GM23248 (cell line): ENCODE results near the gene ATG9B. TPM values are rescaled to one million over a fixed set of nuclear protein-coding genes. Genes with fewer than 3 reads are reported as not detected.

Source experiments
- DNase-seq: peaks from one replicate; pipeline ENCODE4 v3.0.0-alpha.2; 2015
- H2AFZ ChIP-seq: fragments of 200-600 bp; sonication (generic); 2 replicates; pipeline ENCODE4 v1.6.1; 2016; ENCODE audit warnings: antibody characterized with exemption
- H3F3A ChIP-seq: fragments of 200-600 bp; sonication (generic); 2 replicates; pipeline ENCODE4 v1.6.1; 2016; ENCODE audit warnings: mild to moderate bottlenecking, antibody characterized with exemption, mixed run types; ENCODE audit not compliant: insufficient read depth
- H3K27ac ChIP-seq: fragments of 200-600 bp; sonication (generic); 2 replicates; pipeline ENCODE4 v1.5.1; 2016; ENCODE audit warnings: mild to moderate bottlenecking
- H3K27me3 ChIP-seq: fragments of 200-600 bp; sonication (generic); replicated peaks from 2 replicates; pipeline ENCODE4 v1.6.1; 2016; ENCODE audit warnings: mild to moderate bottlenecking; ENCODE audit not compliant: insufficient read depth
- H3K36me3 ChIP-seq: fragments of 200-600 bp; sonication (generic); 2 replicates; pipeline ENCODE4 v1.6.1; 2016; ENCODE audit warnings: low read depth, mild to moderate bottlenecking
- H3K4me1 ChIP-seq: fragments of 200-600 bp; sonication (generic); 2 replicates; pipeline ENCODE4 v1.6.1; 2016; ENCODE audit warnings: mild to moderate bottlenecking; ENCODE audit not compliant: insufficient read depth
- H3K4me2 ChIP-seq: fragments of 200-600 bp; sonication (generic); one replicate; pipeline ENCODE4 v1.6.1; 2016; ENCODE audit warnings: mild to moderate bottlenecking; ENCODE audit not compliant: unreplicated experiment
- H3K4me3 ChIP-seq: fragments of 200-600 bp; sonication (generic); 2 replicates; pipeline ENCODE4 v1.5.1; 2016; ENCODE audit warnings: mild to moderate bottlenecking
- H3K79me2 ChIP-seq: fragments of 200-600 bp; sonication (generic); 2 replicates; pipeline ENCODE4 v1.6.1; 2016; ENCODE audit warnings: mild to moderate bottlenecking; ENCODE audit not compliant: insufficient read depth
- H3K9ac ChIP-seq: fragments of 200-600 bp; sonication (generic); 2 replicates; pipeline ENCODE4 v1.6.1; 2016; ENCODE audit warnings: mild to moderate bottlenecking
- H3K9me2 ChIP-seq: fragments of 200-600 bp; sonication (generic); 2 replicates; pipeline ENCODE4 v1.6.1; 2016; ENCODE audit warnings: mixed run types, mild to moderate bottlenecking, moderate library complexity; ENCODE audit not compliant: insufficient read depth
- H3K9me3 ChIP-seq: fragments of 200-600 bp; sonication (generic); one replicate; pipeline ENCODE4 v1.6.1; 2017; ENCODE audit warnings: low read depth
- H4K20me1 ChIP-seq: fragments of 200-600 bp; sonication (generic); 2 replicates; pipeline ENCODE4 v1.6.0; 2016; ENCODE audit not compliant: insufficient read depth
- EZH2 ChIP-seq: fragments of 200-600 bp; sonication (generic); IDR thresholded peaks from 2 replicates; pipeline ENCODE4 v1.6.1; 2018; ENCODE audit warnings: antibody characterized with exemption, mild to moderate bottlenecking; ENCODE audit not compliant: insufficient read depth, poor library complexity, severe bottlenecking
- EZH2phosphoT487 ChIP-seq: fragments of 200-600 bp; sonication (generic); IDR thresholded peaks from 2 replicates; pipeline ENCODE4 v1.6.1; 2018; ENCODE audit warnings: antibody characterized with exemption, moderate library complexity, mild to moderate bottlenecking, low read depth; ENCODE audit not compliant: insufficient read depth
- WGBS, 2 experiments: methylation state at CpG; one replicate each; pipeline ENCODE4 v1.1.6; 2015 to 2017; ENCODE audit warnings: low lambda C conversion rate in 2 of 2, low coverage in 1 of 2; ENCODE audit errors: missing lambda C conversion rate in 2 of 2; 5-methylcytosine and 5-hydroxymethylcytosine counted together
- in situ Hi-C: fragments of 300-500 bp; cut with MboI; formaldehyde crosslinking; loops from 2 replicates; pipeline ENCODE4 v1.15.0; 2020
- polyA plus RNA-seq: library from polyadenylated mRNA; unstranded; fragments of >200 nt; fragmentation: Nextera tagmentation; extraction: Ambion mirVana; gene quantifications from 2 replicates; pipeline ENCODE4 v1.2.1, GENCODE V29; 2016
- total RNA-seq: library from RNA; depleted of rRNA; stranded (reverse); fragments of >200 nt; shearing (Covaris generic); gene quantifications from 2 replicates; pipeline ENCODE4 v1.2.3, GENCODE V29; 2014

The ATG9B gene
- total and polyA plus RNA-seq, 2 experiments from 2014 or later: 0.79 TPM; not detected in 1

DNA sequence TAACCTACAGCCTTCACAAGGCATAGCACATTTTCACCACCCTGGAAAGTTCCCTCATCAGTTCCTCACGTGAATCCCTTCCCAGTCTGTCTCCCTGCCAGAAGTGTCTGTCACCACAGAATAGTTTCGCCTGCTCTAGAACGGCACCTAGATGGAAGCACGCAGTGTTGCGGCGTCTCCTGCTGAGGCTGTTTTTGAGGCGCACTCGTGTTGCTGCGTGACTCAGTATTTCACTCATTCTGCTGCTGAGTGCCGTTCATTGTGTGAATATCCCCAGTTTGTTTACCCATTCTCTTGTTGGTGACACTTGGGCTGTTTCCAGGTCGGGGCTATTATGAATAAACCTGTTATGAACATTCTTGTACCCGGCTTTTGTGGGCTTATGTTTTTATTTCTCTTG is 20.7 kb downstream of the ATG9B start:
- Histone ChIP-seq H3K9me3 (no peaks in the 10 kb centered on the region), H3K79me2 (no peaks in the 10 kb centered on the region), H2AFZ (no peak overlapping the region), H3K9me2 (no peaks in the 10 kb centered on the region), H3K4me3 (no peak overlapping the region), H3K4me2 (no peak overlapping the region), H3K27ac (no peak overlapping the region), H4K20me1 (no peaks in the 10 kb centered on the region), H3F3A (no peaks in the 10 kb centered on the region), H3K27me3 (no peaks in the 10 kb centered on the region; the same call in 1 of the 2 replicates), H3K36me3 (no peaks in the 10 kb centered on the region), H3K9ac (no peak overlapping the region), H3K4me1 (no peaks in the 10 kb centered on the region)
- no peak for DNase-seq
- no peak for TF ChIP-seq EZH2
- TF ChIP-seq EZH2phosphoT487: no peak
- 68 to 72% methylated on average over 12 of the region's 12 CpGs for WGBS, 2 experiments
- in situ Hi-C loops: no loop called here

DNA sequence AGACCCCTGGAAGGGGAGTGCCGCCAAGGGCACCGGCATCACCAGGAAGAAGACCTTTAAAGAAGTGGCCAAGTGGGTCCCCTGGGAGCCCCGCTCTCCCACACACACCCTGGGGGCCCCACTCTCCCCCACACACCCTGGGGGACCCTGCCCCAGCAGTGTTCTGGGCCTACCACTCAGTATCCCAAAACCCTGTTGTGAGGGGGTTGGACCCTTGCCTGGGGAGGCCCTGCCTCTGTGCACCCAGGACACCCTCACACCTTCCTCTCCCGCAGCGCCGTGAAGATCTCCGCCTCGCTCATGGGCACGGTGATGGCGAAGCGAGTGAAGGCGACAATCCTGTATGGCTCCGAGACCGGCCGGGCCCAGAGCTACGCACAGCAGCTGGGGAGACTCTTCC is 22.7 kb downstream of the ATG9B start:
- Histone ChIP-seq H3K4me1 (no peaks in the 10 kb centered on the region), H2AFZ (no peak overlapping the region), H3K4me2 (no peak overlapping the region), H3K9me2 (no peaks in the 10 kb centered on the region), H3K27me3 (no peaks in the 10 kb centered on the region; the same call in 1 of the 2 replicates), H3K36me3 (no peaks in the 10 kb centered on the region), H4K20me1 (no peaks in the 10 kb centered on the region), H3K9me3 (no peaks in the 10 kb centered on the region), H3K4me3 (no peak overlapping the region), H3K9ac (no peak overlapping the region), H3F3A (no peaks in the 10 kb centered on the region), H3K27ac (no peak overlapping the region), H3K79me2 (no peaks in the 10 kb centered on the region)
- no peak for DNase-seq
- in situ Hi-C loops: no loop called here
- 72 to 80% methylated on average over 16 of the region's 16 CpGs for WGBS, 2 experiments
- TF ChIP-seq EZH2 (no peak), EZH2phosphoT487 (no peak)

DNA sequence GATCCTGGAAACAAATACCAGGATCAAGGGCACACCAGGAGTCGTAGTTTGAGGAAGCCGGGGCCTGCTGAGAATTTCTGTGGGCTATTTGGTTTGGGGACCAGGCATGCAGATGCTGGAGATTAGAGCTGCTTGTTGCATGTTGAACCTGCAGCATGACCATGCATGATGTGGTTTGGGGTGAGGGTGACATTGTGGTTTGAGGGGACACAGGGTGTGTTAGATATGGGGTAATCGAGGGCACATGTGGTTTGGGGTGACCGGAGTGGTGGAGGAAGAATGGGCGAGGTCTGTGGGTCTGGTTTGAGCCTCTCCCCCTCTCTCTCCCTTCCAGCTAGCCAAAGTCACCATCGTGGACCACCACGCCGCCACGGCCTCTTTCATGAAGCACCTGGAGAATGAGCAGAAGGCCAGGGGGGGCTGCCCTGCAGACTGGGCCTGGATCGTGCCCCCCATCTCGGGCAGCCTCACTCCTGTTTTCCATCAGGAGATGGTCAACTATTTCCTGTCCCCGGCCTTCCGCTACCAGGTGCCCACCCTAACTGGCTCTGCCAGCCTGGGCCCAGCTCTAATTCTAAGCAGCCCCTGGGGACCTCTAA is 23.3 kb downstream of the ATG9B start:
- Histone ChIP-seq H3K9me2 (no peaks in the 10 kb centered on the region), H4K20me1 (no peaks in the 10 kb centered on the region), H3K27me3 (no peaks in the 10 kb centered on the region; the same call in 1 of the 2 replicates), H3K36me3 (no peaks in the 10 kb centered on the region), H3K4me3 (no peak overlapping the region), H3K4me1 (no peaks in the 10 kb centered on the region), H3K9me3 (no peaks in the 10 kb centered on the region), H3F3A (no peaks in the 10 kb centered on the region), H3K79me2 (no peaks in the 10 kb centered on the region), H2AFZ (no peak overlapping the region), H3K27ac (no peak overlapping the region), H3K4me2 (no peak overlapping the region), H3K9ac (no peak overlapping the region)
- in situ Hi-C loops: no loop called here
- TF ChIP-seq EZH2phosphoT487: no peak
- TF ChIP-seq EZH2: no peak
- no peak for DNase-seq
- 75 to 78% methylated on average over 13 of the region's 13 CpGs for WGBS, 2 experiments

DNA sequence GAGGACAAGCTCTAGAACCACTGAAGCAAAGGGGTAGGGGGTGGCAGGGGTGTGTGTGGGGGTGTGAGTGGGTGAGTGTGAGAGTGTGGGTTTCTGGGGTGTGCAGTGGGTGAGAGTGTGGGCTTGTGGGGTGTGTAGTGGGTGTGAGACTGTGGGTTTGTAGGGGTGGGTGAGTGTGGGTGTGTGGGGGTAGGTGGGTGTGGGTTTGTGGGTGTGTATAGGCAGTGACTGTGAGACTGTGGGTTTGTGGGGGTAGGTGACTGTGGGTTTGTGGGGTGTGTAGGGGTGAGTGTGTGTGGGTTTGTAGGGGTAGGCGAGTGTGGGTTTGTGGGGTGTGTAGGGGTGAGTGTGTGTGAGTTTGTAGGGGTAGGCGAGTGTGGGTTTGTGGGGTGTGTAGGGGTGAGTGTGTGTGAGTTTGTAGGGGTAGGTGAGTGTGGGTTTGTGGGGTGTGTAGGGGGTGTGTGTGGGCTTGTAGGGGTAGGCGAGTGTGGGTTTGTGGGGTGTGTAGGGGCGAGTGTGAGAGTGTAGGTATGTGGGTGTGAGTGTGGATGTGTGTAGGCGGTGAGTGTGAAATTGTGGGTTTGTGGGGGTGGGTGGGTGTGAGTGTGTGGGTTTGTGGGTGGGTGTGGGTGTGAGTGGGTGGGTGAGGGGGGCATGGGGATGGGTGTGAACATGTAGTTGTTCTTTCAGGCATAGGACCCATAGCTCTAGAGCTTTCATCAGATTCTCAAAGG is 24.6 kb downstream of the ATG9B start:
- no peaks in the 10 kb centered on the region for H3K79me2 ChIP-seq
- H3F3A ChIP-seq: no peaks in the 10 kb centered on the region
- no peak overlapping the region for H3K9ac ChIP-seq
- H3K4me3 ChIP-seq: no peak overlapping the region
- no peak overlapping the region for H3K27ac ChIP-seq
- 60% methylated on average over 5 of the region's 5 CpGs; no CpG with 5 or more reads in 1 of the 2 experiments for WGBS, 2 experiments
- no peaks in the 10 kb centered on the region for H3K36me3 ChIP-seq
- TF ChIP-seq EZH2phosphoT487 (no peak), EZH2 (no peak)
- H3K9me3 ChIP-seq: no peaks in the 10 kb centered on the region
- H2AFZ ChIP-seq: no peak overlapping the region
- in situ Hi-C loops: loop anchor here (10.0 kb wide), 1 partner anchor 55 kb away; the partner anchor contains the start of genes CDK5 and SLC4A2
- DNase-seq: no peak
- H3K4me2 ChIP-seq: no peak overlapping the region
- H3K4me1 ChIP-seq: no peaks in the 10 kb centered on the region
- H3K27me3 ChIP-seq: no peaks in the 10 kb centered on the region; the same call in 1 of the 2 replicates
- H3K9me2 ChIP-seq: no peaks in the 10 kb centered on the region
- no peaks in the 10 kb centered on the region for H4K20me1 ChIP-seq
